K562 (cell line): ENCODE measurements around the gene CHD2. TPM values are rescaled to one million over a fixed set of nuclear protein-coding genes. Genes with fewer than 3 reads are reported as not detected.

Source experiments
- ATAC-seq: fragments of 200-7000 bp; cut with Tn5 transposase; 3 replicates; pipeline ENCODE4 v1.9.1; 2020; ENCODE audit warnings: moderate library complexity
- BruUV-seq: library from RNA; stranded (reverse); fragments of 400-500 nt; replicated peaks from 2 replicates; lab custom pipeline; 2021; lab: Mats Ljungman, UMichigan
- CTCF ChIA-PET: fragments of 300-600 bp; formaldehyde crosslinking; extraction: SDS; loops from one replicate; lab custom pipeline; 2021; ENCODE audit warnings: low intra/inter-chr PET ratio; lab: Yijun Ruan, JAX
- POLR2A ChIA-PET: fragments of 300-600, 350-650 bp; sonication (Branson Sonifier 250); formaldehyde crosslinking; extraction: SDS; loops from one replicate; lab custom pipeline; 2021; ENCODE audit warnings: antibody characterized with exemption, inconsistent platforms; lab: Yijun Ruan, JAX
- DNase-seq, 4 experiments: peaks; one replicate each; pipeline versions ENCODE4 v3.0.0 to v3.0.0-alpha.2; 2011 to 2018; ENCODE audit warnings: low spot score in 3 of 4, mixed read lengths in 3 of 4; ENCODE audit errors: extremely low read depth in 1 of 4
- FAIRE-seq: peaks from 2 replicates; lab custom pipeline; 2011; peaks lifted over from hg19 to GRCh38; lab: Jason Lieb, UNC
- H2AFZ ChIP-seq: 2 replicates; pipeline ENCODE4 v1.6.0; 2011; ENCODE audit warnings: low read depth, low read length, control low read depth, inconsistent platforms
- H3K27ac ChIP-seq: fragments of 200-600 bp; 3 replicates; pipeline ENCODE4 v1.8.0; 2011; ENCODE audit warnings: low read depth, mild to moderate bottlenecking, control low read depth, inconsistent platforms, low read length, moderate library complexity, mixed read lengths; ENCODE audit errors: extremely low read depth
- H3K27me3 ChIP-seq, 2 experiments: fragments of 300-600 bp in 1 of 2; 2 replicates in 1 of 2; 3 replicates in 1 of 2; pipeline versions ENCODE4 v1.6.0 to v1.8.0; 2011; ENCODE audit warnings: inconsistent platforms in 2 of 2, low read length in 2 of 2, mild to moderate bottlenecking in 1 of 2, mixed read lengths in 1 of 2, moderate library complexity in 1 of 2; ENCODE audit not compliant: control insufficient read depth in 2 of 2, insufficient read depth in 2 of 2
- H3K36me3 ChIP-seq: fragments of 300-600 bp; 3 replicates; pipeline ENCODE4 v1.8.0; 2011; ENCODE audit warnings: mild to moderate bottlenecking, low read length, inconsistent platforms; ENCODE audit not compliant: control insufficient read depth, insufficient read depth
- H3K4me1 ChIP-seq, 2 experiments: fragments of 200-600 bp in 1 of 2; replicated peaks in 1 of 2; 2 replicates in 1 of 2; 3 replicates in 1 of 2; pipeline versions ENCODE4 v1.5.1 to v1.8.0; 2011; ENCODE audit warnings: inconsistent platforms in 2 of 2, low read length in 2 of 2, mild to moderate bottlenecking in 1 of 2, mixed read lengths in 1 of 2, moderate library complexity in 1 of 2; ENCODE audit not compliant: control insufficient read depth in 2 of 2, insufficient read depth in 2 of 2
- H3K4me2 ChIP-seq: 2 replicates; pipeline ENCODE4 v1.6.1; 2011; ENCODE audit warnings: low read length, control low read depth, inconsistent platforms, mixed read lengths; ENCODE audit not compliant: insufficient read depth
- H3K4me3 ChIP-seq: fragments of 200-600 bp; sonication (generic), shearing (Covaris generic); 2 replicates; pipeline ENCODE4 v1.5.1; 2016; ENCODE audit warnings: control low read depth, inconsistent platforms
- H3K79me2 ChIP-seq: fragments of 200-600 bp; 3 replicates; pipeline ENCODE4 v1.8.0; 2011; ENCODE audit warnings: low read length, inconsistent platforms; ENCODE audit not compliant: control insufficient read depth, insufficient read depth
- H3K9ac ChIP-seq, 2 experiments: 2 replicates each; pipeline versions ENCODE4 v1.6.0 to v1.6.1; 2011; ENCODE audit warnings: low read depth in 2 of 2, low read length in 2 of 2, control low read depth in 1 of 2, inconsistent platforms in 1 of 2, mild to moderate bottlenecking in 1 of 2, mixed read lengths in 1 of 2; ENCODE audit not compliant: insufficient read depth in 1 of 2
- H3K9me1 ChIP-seq: one replicate; pipeline ENCODE4 v1.6.0; 2011; ENCODE audit warnings: inconsistent platforms, mild to moderate bottlenecking, low read length, moderate library complexity; ENCODE audit not compliant: control insufficient read depth, insufficient read depth
- H3K9me3 ChIP-seq: replicated peaks from 2 replicates; pipeline ENCODE4 v1.5.1; 2011; ENCODE audit warnings: low read depth, low read length, inconsistent platforms; ENCODE audit not compliant: control insufficient read depth, insufficient read depth
- H4K20me1 ChIP-seq: replicated peaks from 2 replicates; pipeline ENCODE4 v1.6.1; 2011; ENCODE audit warnings: low read length, inconsistent platforms, mixed read lengths; ENCODE audit not compliant: control insufficient read depth, insufficient read depth
- KAT2B ChIP-seq: IDR thresholded peaks from one replicate; pipeline ENCODE4 v1.6.1; 2012; ENCODE audit warnings: low read depth, mild to moderate bottlenecking, control low read depth, inconsistent platforms, low read length, moderate library complexity
- PHF20 ChIP-seq: fragments of 450-650 bp; IDR thresholded peaks from 2 replicates; pipeline ENCODE4 v1.6.1; 2018; ENCODE audit not compliant: partially characterized antibody
- PHF8 ChIP-seq: fragments of 200-600 bp; sonication (generic); IDR thresholded peaks from 2 replicates; pipeline ENCODE4 v1.6.1; 2012; ENCODE audit warnings: mixed run types, mild to moderate bottlenecking, inconsistent platforms, low read length, moderate library complexity, borderline replicate concordance
- TAF9B ChIP-seq: fragments of 450-650 bp; IDR thresholded peaks from 2 replicates; pipeline ENCODE4 v1.6.1; 2018; ENCODE audit warnings: mild to moderate bottlenecking; ENCODE audit not compliant: partially characterized antibody
- TCFL5 ChIP-seq: fragments of 250-450 bp; sonication (Bioruptor Pico); conservative IDR thresholded peaks from 2 replicates; pipeline ENCODE4 v1.6.1; 2021; ENCODE audit warnings: mild to moderate bottlenecking, moderate library complexity, matching md5 sums
- ZNF263 ChIP-seq: sonication (generic); formaldehyde crosslinking; IDR thresholded peaks from 2 replicates; pipeline ENCODE4 v1.8.0; 2022; ENCODE audit warnings: mild to moderate bottlenecking, missing genetic modification reagents, borderline replicate concordance
- ZNF780A ChIP-seq: fragments of 250-450 bp; sonication (Bioruptor Pico); IDR thresholded peaks from 2 replicates; pipeline ENCODE4 v1.5.0; 2021; ENCODE audit warnings: mild to moderate bottlenecking
- WGBS: fragments of 100-300 bp; shearing (Covaris generic); methylation state at CpG from one replicate; pipeline ENCODE4 v1.1.6; 2016; ENCODE audit warnings: low coverage, mixed read lengths; ENCODE audit not compliant: insufficient coverage; ENCODE audit errors: missing lambda C conversion rate; 5-methylcytosine and 5-hydroxymethylcytosine counted together
- in situ Hi-C: fragments of 300-500 bp; cut with MboI; formaldehyde crosslinking; loops from 4 replicates; pipeline ENCODE4 v1.15.0; 2018; ENCODE audit warnings: inconsistent platforms, mixed read lengths
- intact Hi-C: fragments of 100-400 bp; cut with micrococcal nuclease; formaldehyde crosslinking; loops from 2 replicates; pipeline ENCODE4 v1.14.2; 2022
- polyA plus RNA-seq, 8 experiments: library from polyadenylated mRNA; depleted of rRNA in 4 of 8; stranded (reverse) in 5 of 8; unstranded in 3 of 8; fragments of >200 nt; fragmentation: Nextera tagmentation in 2 of 8; fragmentation: Illumina TruSeq in 1 of 8; extraction: Ambion mirVana in 2 of 8; extraction: Trizol in 1 of 8; gene quantifications; 2 replicates each; pipeline versions ENCODE4 v1.2.1 to v1.2.3, GENCODE V29; 2011 to 2014; ENCODE audit warnings: inconsistent platforms in 1 of 8, missing spikeins in 1 of 8
- total RNA-seq, 7 experiments: library from RNA; depleted of rRNA in 6 of 7; stranded (reverse); fragments of >200 nt in 6 of 7; fragmentation: Illumina TruSeq in 2 of 7; extraction: Trizol in 2 of 7; gene quantifications; 2 replicates each; pipeline versions ENCODE4 v1.2.1 to v1.2.3, GENCODE V29; 2011 to 2021; ENCODE audit warnings: low replicate concordance in 1 of 7
- TF ChIP-seq, protein P1 (sequence below): fragments of 450-650 bp; IDR thresholded peaks from 2 replicates; pipeline ENCODE4 v1.6.1; 2016; ENCODE audit warnings: low read depth
- TF ChIP-seq, protein P2 (sequence below), 2 experiments: fragments of 250-450 bp in 1 of 2; fragments of 450-650 bp in 1 of 2; sonication (Bioruptor Pico) in 1 of 2; IDR thresholded peaks; 2 replicates each; pipeline versions ENCODE4 v1.6.1 to v1.8.0; 2016 to 2021; ENCODE audit warnings: mild to moderate bottlenecking in 2 of 2, moderate library complexity in 2 of 2, missing compliant biosample characterization in 1 of 2, missing genetic modification characterization in 1 of 2
- TF ChIP-seq, protein P3 (sequence below): IDR thresholded peaks from 2 replicates; pipeline ENCODE4 v1.6.1; 2011; ENCODE audit warnings: borderline replicate concordance, low read depth, mild to moderate bottlenecking, moderate library complexity, low read length; ENCODE audit not compliant: insufficient read depth, poor library complexity, severe bottlenecking

CHD2 gene
- total and polyA plus RNA-seq, 9 of the 15 experiments (the other 6 are each of a cell fraction or from before 2014, with no cell fraction given) = 38.9 to 70.8 (median 56.2) TPM

DNA sequence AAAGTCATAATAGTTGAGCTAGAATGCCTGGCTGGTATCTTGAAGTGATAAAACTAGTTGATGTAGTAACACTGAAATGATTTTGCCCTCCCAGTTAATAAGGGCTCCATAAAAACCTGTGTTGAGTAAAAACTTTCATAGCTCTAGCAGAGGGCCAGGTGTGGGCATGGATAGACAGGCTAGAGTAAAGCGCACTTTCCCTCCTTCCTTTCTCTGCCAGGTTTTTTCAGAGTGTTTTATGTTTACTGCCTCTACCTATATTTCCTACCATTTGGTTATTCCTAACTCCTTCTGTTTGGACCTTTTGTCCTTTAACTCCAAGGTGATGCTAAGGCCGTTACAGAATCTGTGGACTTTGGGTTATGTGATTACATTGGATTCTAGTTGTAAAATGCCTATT, 25.3 kb downstream of the CHD2 start:
- H3K9me3 ChIP-seq = no peaks in the 10 kb centered on the region
- H4K20me1 ChIP-seq = no peaks in the 10 kb centered on the region; the same call in 1 of the 2 replicates
- CTCF ChIA-PET = no interaction called here
- peaks cover 61% of the 10 kb centered on the region for H3K79me2 ChIP-seq
- DNase-seq (no peak), ATAC-seq (no peak), FAIRE-seq (no peak)
- H3K9me1 ChIP-seq = no peaks in the 10 kb centered on the region
- H3K4me3 ChIP-seq = no peak overlapping the region
- BruUV-seq = no TSS peak
- H3K4me1 ChIP-seq = peaks cover 3 to 19% of the 10 kb centered on the region in 2 experiments; a peak in 3 of 5 replicates
- H3K27ac ChIP-seq = no peak overlapping the region
- H3K27me3 ChIP-seq = no peaks in the 10 kb centered on the region
- H3K36me3 ChIP-seq = peaks cover 97% of the 10 kb centered on the region
- H2AFZ ChIP-seq = no peak overlapping the region
- in situ Hi-C loops (no loop called here), intact Hi-C loops (loop anchor here (5.0 kb wide), 1 partner anchor 52 kb away; no protein-coding TSS in a partner anchor)
- POLR2A ChIA-PET = interaction anchor here (0.7 to 1.9 kb wide), 5 partner anchors 8 to 121 kb away, joined by 3 to 11 read pairs (median 5); no protein-coding TSS in a partner anchor
- 92% methylated on average over 2 of the region's 2 CpGs for WGBS
- no peak overlapping the region for H3K9ac ChIP-seq
- no peak overlapping the region for H3K4me2 ChIP-seq
- TF ChIP-seq ZNF780A (no peak), TCFL5 (CRISPR knock-in tag) (no peak), PHF8 (no peak), PHF20 (no peak), TAF9B (no peak), ZNF263 (CRISPR knock-in tag) (no peak), KAT2B (no peak)
- TF ChIP-seq, protein P1, sequence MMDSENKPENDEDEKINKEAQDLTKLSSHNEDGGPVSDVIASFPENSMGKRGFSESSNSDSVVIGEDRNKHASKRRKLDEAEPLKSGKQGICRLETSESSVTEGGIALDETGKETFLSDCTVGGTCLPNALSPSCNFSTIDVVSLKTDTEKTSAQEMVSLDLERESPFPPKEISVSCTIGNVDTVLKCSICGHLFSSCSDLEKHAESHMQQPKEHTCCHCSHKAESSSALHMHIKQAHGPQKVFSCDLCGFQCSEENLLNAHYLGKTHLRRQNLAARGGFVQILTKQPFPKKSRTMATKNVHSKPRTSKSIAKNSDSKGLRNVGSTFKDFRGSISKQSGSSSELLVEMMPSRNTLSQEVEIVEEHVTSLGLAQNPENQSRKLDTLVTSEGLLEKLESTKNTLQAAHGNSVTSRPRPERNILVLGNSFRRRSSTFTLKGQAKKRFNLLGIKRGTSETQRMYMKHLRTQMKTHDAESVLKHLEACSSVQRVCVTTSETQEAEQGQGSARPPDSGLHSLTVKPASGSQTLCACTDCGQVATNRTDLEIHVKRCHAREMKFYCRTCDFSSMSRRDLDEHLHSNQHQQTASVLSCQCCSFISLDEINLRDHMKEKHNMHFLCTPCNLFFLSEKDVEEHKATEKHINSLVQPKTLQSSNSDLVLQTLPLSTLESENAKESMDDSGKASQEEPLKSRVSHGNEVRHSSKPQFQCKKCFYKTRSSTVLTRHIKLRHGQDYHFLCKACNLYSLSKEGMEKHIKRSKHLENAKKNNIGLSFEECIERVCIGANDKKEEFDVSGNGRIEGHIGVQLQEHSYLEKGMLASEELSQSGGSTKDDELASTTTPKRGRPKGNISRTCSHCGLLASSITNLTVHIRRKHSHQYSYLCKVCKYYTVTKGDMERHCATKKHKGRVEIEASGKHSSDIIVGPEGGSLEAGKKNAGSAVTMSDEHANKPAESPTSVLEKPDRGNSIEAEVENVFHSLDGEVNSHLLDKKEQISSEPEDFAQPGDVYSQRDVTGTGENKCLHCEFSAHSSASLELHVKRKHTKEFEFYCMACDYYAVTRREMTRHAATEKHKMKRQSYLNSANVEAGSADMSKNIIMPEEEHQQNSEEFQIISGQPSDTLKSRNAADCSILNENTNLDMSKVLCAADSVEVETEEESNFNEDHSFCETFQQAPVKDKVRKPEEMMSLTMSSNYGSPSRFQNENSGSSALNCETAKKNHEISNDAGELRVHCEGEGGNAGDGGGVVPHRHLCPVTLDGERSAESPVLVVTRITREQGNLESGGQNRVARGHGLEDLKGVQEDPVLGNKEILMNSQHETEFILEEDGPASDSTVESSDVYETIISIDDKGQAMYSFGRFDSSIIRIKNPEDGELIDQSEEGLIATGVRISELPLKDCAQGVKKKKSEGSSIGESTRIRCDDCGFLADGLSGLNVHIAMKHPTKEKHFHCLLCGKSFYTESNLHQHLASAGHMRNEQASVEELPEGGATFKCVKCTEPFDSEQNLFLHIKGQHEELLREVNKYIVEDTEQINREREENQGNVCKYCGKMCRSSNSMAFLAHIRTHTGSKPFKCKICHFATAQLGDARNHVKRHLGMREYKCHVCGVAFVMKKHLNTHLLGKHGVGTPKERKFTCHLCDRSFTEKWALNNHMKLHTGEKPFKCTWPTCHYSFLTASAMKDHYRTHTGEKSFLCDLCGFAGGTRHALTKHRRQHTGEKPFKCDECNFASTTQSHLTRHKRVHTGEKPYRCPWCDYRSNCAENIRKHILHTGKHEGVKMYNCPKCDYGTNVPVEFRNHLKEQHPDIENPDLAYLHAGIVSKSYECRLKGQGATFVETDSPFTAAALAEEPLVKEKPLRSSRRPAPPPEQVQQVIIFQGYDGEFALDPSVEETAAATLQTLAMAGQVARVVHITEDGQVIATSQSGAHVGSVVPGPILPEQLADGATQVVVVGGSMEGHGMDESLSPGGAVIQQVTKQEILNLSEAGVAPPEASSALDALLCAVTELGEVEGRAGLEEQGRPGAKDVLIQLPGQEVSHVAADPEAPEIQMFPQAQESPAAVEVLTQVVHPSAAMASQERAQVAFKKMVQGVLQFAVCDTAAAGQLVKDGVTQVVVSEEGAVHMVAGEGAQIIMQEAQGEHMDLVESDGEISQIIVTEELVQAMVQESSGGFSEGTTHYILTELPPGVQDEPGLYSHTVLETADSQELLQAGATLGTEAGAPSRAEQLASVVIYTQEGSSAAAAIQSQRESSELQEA = no peak
- TF ChIP-seq, protein P2, sequence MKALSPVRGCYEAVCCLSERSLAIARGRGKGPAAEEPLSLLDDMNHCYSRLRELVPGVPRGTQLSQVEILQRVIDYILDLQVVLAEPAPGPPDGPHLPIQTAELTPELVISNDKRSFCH (CRISPR knock-in tag; IDR thresholded peaks at IDR 0.05) = no peak
- TF ChIP-seq, protein P2 (tag; IDR thresholded peaks at IDR 0.05) = no peak
- TF ChIP-seq, protein P3, sequence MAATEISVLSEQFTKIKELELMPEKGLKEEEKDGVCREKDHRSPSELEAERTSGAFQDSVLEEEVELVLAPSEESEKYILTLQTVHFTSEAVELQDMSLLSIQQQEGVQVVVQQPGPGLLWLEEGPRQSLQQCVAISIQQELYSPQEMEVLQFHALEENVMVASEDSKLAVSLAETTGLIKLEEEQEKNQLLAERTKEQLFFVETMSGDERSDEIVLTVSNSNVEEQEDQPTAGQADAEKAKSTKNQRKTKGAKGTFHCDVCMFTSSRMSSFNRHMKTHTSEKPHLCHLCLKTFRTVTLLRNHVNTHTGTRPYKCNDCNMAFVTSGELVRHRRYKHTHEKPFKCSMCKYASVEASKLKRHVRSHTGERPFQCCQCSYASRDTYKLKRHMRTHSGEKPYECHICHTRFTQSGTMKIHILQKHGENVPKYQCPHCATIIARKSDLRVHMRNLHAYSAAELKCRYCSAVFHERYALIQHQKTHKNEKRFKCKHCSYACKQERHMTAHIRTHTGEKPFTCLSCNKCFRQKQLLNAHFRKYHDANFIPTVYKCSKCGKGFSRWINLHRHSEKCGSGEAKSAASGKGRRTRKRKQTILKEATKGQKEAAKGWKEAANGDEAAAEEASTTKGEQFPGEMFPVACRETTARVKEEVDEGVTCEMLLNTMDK = no peak
